Stimulated activated CD4-positive, alpha-beta T cell treated with anti-CD3 and anti-CD28 coated beads, TNF-alpha, amount 100 ng/mL, for 24 hours (primary cell): Measurements from ENCODE around the gene MBNL1.

ENCODE experiments used
- DNase-seq, 3 experiments: peaks; one replicate each; pipeline ENCODE4 v3.0.0-alpha.2; 2020; ENCODE audit warnings: low read depth in 3 of 3

Gene MBNL1

GRCh38 chr3:152272771-152273242, 4.1 kb downstream of the MBNL1 start:
- DNase-seq = peak in 1 of 3 experiments; percentile 40

- DNase-seq = no peak
Measured at GRCh38 chr3:152276681-152277080, 8.0 kb downstream of the MBNL1 start.

GRCh38 chr3:152277198-152277597, 8.5 kb downstream of the MBNL1 start:
- no peak for DNase-seq

GRCh38 chr3:152278756-152279427, 10.2 kb downstream of the MBNL1 start:
- no peak for DNase-seq

GRCh38 chr3:152279479-152279878, 10.8 kb downstream of the MBNL1 start:
- DNase-seq = no peak

- DNase-seq = no peak
Measured at GRCh38 chr3:152280539-152280938, 11.8 kb downstream of the MBNL1 start.

- no peak for DNase-seq
Measured at GRCh38 chr3:152281133-152281713, 12.5 kb downstream of the MBNL1 start.

GRCh38 chr3:152282813-152283212, 14.1 kb downstream of the MBNL1 start:
- DNase-seq = no peak

GRCh38 chr3:152283492-152284381, 15.0 kb downstream of the MBNL1 start:
- DNase-seq = no peak

GRCh38 chr3:152284906-152285305, 16.2 kb downstream of the MBNL1 start:
- no peak for DNase-seq

GRCh38 chr3:152285509-152285908, 16.8 kb downstream of the MBNL1 start:
- no peak for DNase-seq

GRCh38 chr3:152287898-152288576, 19.3 kb downstream of the MBNL1 start:
- no peak for DNase-seq

GRCh38 chr3:152288681-152289080, 20.0 kb downstream of the MBNL1 start:
- no peak for DNase-seq

GRCh38 chr3:152289708-152290107, 21.0 kb downstream of the MBNL1 start:
- DNase-seq = no peak

- DNase-seq = no peak
Measured at GRCh38 chr3:152290374-152290773, 21.6 kb downstream of the MBNL1 start.

GRCh38 chr3:152291238-152291637, 22.5 kb downstream of the MBNL1 start:
- no peak for DNase-seq

GRCh38 chr3:152291649-152292066, 22.9 kb downstream of the MBNL1 start:
- DNase-seq = no peak

- no peak for DNase-seq
Measured at GRCh38 chr3:152292366-152292765, 23.6 kb downstream of the MBNL1 start.

- no peak for DNase-seq
Measured at GRCh38 chr3:152293347-152294006, 24.7 kb downstream of the MBNL1 start.

- no peak for DNase-seq
Measured at GRCh38 chr3:152295344-152295743, 26.6 kb downstream of the MBNL1 start.

- DNase-seq = no peak
Measured at GRCh38 chr3:152295806-152296205, 27.1 kb downstream of the MBNL1 start.
